Neural cell (in vitro differentiated cells): ENCODE data around the gene PPP1R27. TPM values are rescaled to one million over a fixed set of nuclear protein-coding genes. Genes with fewer than 3 reads are reported as not detected.

Experiments used
- H2AFZ ChIP-seq: fragments of 200-600, 300-800 bp; sonication (generic), shearing (Covaris generic); 2 replicates; pipeline ENCODE4 v1.6.0; 2014; ENCODE audit warnings: low read depth, mild to moderate bottlenecking, antibody characterized with exemption, low read length, moderate library complexity
- H3F3A ChIP-seq: fragments of 200-600 bp; shearing (Covaris generic); 2 replicates; pipeline ENCODE4 v1.6.1; 2016; ENCODE audit warnings: mild to moderate bottlenecking, moderate library complexity, mixed read lengths, antibody characterized with exemption, low read length; ENCODE audit not compliant: insufficient read depth, poor library complexity, severe bottlenecking
- H3K27ac ChIP-seq: fragments of 200-600, 300-800 bp; sonication (generic), shearing (Covaris generic); 2 replicates; pipeline ENCODE4 v1.5.1; 2014; ENCODE audit warnings: mild to moderate bottlenecking, low read length, moderate library complexity
- H3K27me3 ChIP-seq: fragments of 300-800, 200-600 bp; sonication (generic), shearing (Covaris generic); 2 replicates; pipeline ENCODE4 v1.6.0; 2014; ENCODE audit warnings: mild to moderate bottlenecking, low read depth, low read length, moderate library complexity; ENCODE audit not compliant: insufficient read depth
- H3K36me3 ChIP-seq: fragments of 300-800, 200-600 bp; sonication (generic), shearing (Covaris generic); 2 replicates; pipeline ENCODE4 v1.5.1; 2014; ENCODE audit warnings: mild to moderate bottlenecking, antibody characterized with exemption, low read length, moderate library complexity; ENCODE audit not compliant: insufficient read depth
- H3K4me2 ChIP-seq: fragments of 300-800, 200-600 bp; sonication (generic), shearing (Covaris generic); 2 replicates; pipeline ENCODE4 v1.6.0; 2014; ENCODE audit warnings: mild to moderate bottlenecking, low read length
- H3K4me3 ChIP-seq: fragments of 300-800, 200-600 bp; sonication (generic), shearing (Covaris generic); 2 replicates; pipeline ENCODE4 v1.5.1; 2014; ENCODE audit warnings: mild to moderate bottlenecking, low read length, moderate library complexity
- H3K79me2 ChIP-seq: fragments of 200-600 bp; shearing (Covaris generic); replicated peaks from 2 replicates; pipeline ENCODE4 v1.6.0; 2014; ENCODE audit warnings: mild to moderate bottlenecking, low read length, moderate library complexity; ENCODE audit not compliant: insufficient read depth
- H3K9ac ChIP-seq: fragments of 300-800, 200-600 bp; sonication (generic), shearing (Covaris generic); 2 replicates; pipeline ENCODE4 v1.6.1; 2016; ENCODE audit warnings: mild to moderate bottlenecking, low read length, mixed read lengths
- H3K9me2 ChIP-seq: fragments of 200-600 bp; shearing (Covaris generic); 2 replicates; pipeline ENCODE4 v1.6.1; 2016; ENCODE audit warnings: mild to moderate bottlenecking, low read length, mixed read lengths; ENCODE audit not compliant: insufficient read depth
- H3K9me3 ChIP-seq: fragments of 200-600, 300-800 bp; sonication (generic), shearing (Covaris generic); 2 replicates; pipeline ENCODE4 v1.6.1; 2016; ENCODE audit warnings: mild to moderate bottlenecking, mixed run types, low read length, moderate library complexity, mixed read lengths
- H4K20me1 ChIP-seq: fragments of 200-600 bp; shearing (Covaris generic); 2 replicates; pipeline ENCODE4 v1.6.1; 2016; ENCODE audit warnings: mild to moderate bottlenecking, mixed run types; ENCODE audit not compliant: insufficient read depth
- CTCF ChIP-seq: fragments of 450-650 bp; IDR thresholded peaks from 2 replicates; pipeline ENCODE4 v1.5.1; 2014; ENCODE audit warnings: antibody characterized with exemption, mild to moderate bottlenecking, moderate library complexity; ENCODE audit not compliant: poor library complexity, severe bottlenecking
- EP300 ChIP-seq: fragments of 450-650 bp; conservative IDR thresholded peaks from 2 replicates; pipeline ENCODE4 v1.6.1; 2014; ENCODE audit warnings: antibody characterized with exemption, mild to moderate bottlenecking, moderate library complexity; ENCODE audit not compliant: poor library complexity, severe bottlenecking
- EZH2 ChIP-seq: fragments of 200-600, 300-800 bp; shearing (Covaris generic), sonication (generic); IDR thresholded peaks from 2 replicates; pipeline ENCODE4 v1.6.1; 2014; ENCODE audit warnings: antibody characterized with exemption, low read length, borderline replicate concordance, mild to moderate bottlenecking; ENCODE audit not compliant: insufficient read depth, poor library complexity, severe bottlenecking
- MXI1 ChIP-seq: fragments of 450-650 bp; conservative IDR thresholded peaks from 2 replicates; pipeline ENCODE4 v1.6.1; 2014; ENCODE audit warnings: antibody characterized with exemption, mild to moderate bottlenecking; ENCODE audit not compliant: poor library complexity, severe bottlenecking
- POLR2AphosphoS5 ChIP-seq: IDR thresholded peaks from 2 replicates; pipeline ENCODE4 v1.6.1; 2012
- RAD21 ChIP-seq: fragments of 450-650 bp; conservative IDR thresholded peaks from 2 replicates; pipeline ENCODE4 v1.6.1; 2014; ENCODE audit warnings: antibody characterized with exemption, mild to moderate bottlenecking, moderate library complexity
- REST ChIP-seq: IDR thresholded peaks from 2 replicates; pipeline ENCODE4 v1.6.1; 2012; ENCODE audit warnings: borderline replicate concordance
- SMC3 ChIP-seq: fragments of 450-650 bp; conservative IDR thresholded peaks from 2 replicates; pipeline ENCODE4 v1.6.1; 2014; ENCODE audit warnings: antibody characterized with exemption, mild to moderate bottlenecking, moderate library complexity; ENCODE audit not compliant: poor library complexity
- TAF1 ChIP-seq: IDR thresholded peaks from 2 replicates; pipeline ENCODE4 v1.6.1; 2012; ENCODE audit warnings: low read depth
- polyA minus RNA-seq: library from RNA; depleted of rRNA, polyadenylated mRNA; stranded (reverse); fragments of >200 nt; gene quantifications from 2 replicates; pipeline ENCODE4 v1.2.3, GENCODE V29; 2014
- polyA plus RNA-seq: library from polyadenylated mRNA; depleted of rRNA; stranded (reverse); fragments of >200 nt; gene quantifications from 2 replicates; pipeline ENCODE4 v1.2.3, GENCODE V29; 2014

Gene PPP1R27
- not detected in 2 replicates for polyA plus RNA-seq
- not detected in 2 replicates for polyA minus RNA-seq

GRCh38 chr17:81834831-81835267 is at the start of gene PPP1R27:
TSS of gene PPP1R27 (minus strand) at chr17:81835050. CDS start at chr17:81834953, 97 bp downstream.
- peak within 1 kb of the TSS; percentile 80 for H3K4me2 ChIP-seq
- no peaks in the 10 kb centered on the region for H3K36me3 ChIP-seq
- TF ChIP-seq TAF1, result no peak
- no peak for TF ChIP-seq SMC3
- TF ChIP-seq REST, result no peak
- TF ChIP-seq CTCF, result no peak
- TF ChIP-seq POLR2AphosphoS5, result no peak
- TF ChIP-seq EP300, result no peak
- TF ChIP-seq EZH2, result no peak
- TF ChIP-seq MXI1, result no peak
- H3K27me3 ChIP-seq, result no peaks in the 10 kb centered on the region
- H3F3A ChIP-seq, result no peaks in the 10 kb centered on the region
- peak within 1 kb of the TSS; percentile 97 for H3K4me3 ChIP-seq
- H3K79me2 ChIP-seq, result peaks cover 29% of the 10 kb centered on the region
- no peak within 1 kb of the TSS for H2AFZ ChIP-seq
- H3K9me3 ChIP-seq, result no peaks in the 10 kb centered on the region
- peak within 1 kb of the TSS; percentile 98 for H3K9ac ChIP-seq
- peak within 1 kb of the TSS; percentile 77 for H3K27ac ChIP-seq
- no peaks in the 10 kb centered on the region for H3K9me2 ChIP-seq
- peaks cover 4% of the 10 kb centered on the region for H4K20me1 ChIP-seq

- no peaks in the 10 kb centered on the region for H3K36me3 ChIP-seq
- H2AFZ ChIP-seq, result no peak overlapping the region
- H3K27me3 ChIP-seq, result no peaks in the 10 kb centered on the region
- no peak overlapping the region for H3K4me3 ChIP-seq
- H4K20me1 ChIP-seq, result no peaks in the 10 kb centered on the region
- H3K9me3 ChIP-seq, result no peaks in the 10 kb centered on the region
- H3K9ac ChIP-seq, result no peak overlapping the region
- no peaks in the 10 kb centered on the region for H3K79me2 ChIP-seq
- H3K9me2 ChIP-seq, result no peaks in the 10 kb centered on the region
- no peaks in the 10 kb centered on the region for H3F3A ChIP-seq
- TF ChIP-seq MXI1, result no peak
- TF ChIP-seq EP300, result no peak
- TF ChIP-seq EZH2, result no peak
- no peak for TF ChIP-seq RAD21
- TF ChIP-seq REST, result no peak
- no peak for TF ChIP-seq TAF1
- no peak for TF ChIP-seq CTCF
- no peak for TF ChIP-seq POLR2AphosphoS5
- TF ChIP-seq SMC3, result no peak
- no peak overlapping the region for H3K27ac ChIP-seq
- H3K4me2 ChIP-seq, result no peak overlapping the region
Observed at GRCh38 chr17:81884520-81884919, 49.7 kb upstream of the PPP1R27 start.
